Measurements from ENCODE around the gene NLRP1.

The NLRP1 gene

DNA sequence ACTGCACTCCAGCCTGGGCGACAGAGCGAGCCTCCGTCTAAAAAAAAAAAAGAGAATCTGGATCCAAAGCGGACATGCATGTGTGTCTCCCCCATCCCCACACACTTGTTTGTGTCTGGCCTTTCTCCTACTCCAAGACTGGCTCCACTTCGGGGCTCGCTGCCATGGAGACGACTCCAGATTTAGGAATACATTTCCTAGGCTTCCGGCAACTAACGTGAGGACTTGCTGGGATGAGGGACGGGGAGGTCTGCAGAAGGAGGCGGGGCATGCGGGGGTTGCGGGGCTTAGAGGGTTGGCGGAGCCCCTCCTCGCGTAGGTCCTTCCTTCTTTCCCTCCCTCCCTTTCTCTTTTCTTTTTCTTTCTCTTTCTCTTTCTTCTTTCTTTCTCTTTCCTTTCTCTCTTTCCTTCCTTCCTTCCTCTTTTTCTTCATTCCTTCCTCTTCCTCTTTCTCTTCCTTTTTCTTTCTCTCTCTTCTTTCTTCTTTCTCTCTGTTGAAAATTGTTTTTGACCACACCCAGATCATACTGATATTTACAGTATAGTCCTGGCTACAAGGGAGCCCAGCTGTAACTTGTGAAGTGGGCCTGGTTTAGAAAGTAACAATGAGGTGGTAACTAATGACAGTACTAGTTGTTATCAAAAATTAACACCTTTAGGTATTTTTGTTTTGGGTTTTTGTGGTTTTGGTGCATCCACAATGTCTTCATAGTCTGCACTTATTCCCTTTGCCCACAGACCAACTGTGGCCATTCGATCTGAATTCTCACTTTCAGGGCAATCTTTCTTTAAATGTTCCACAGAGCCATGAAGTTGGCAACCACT is 72.7 kb downstream of the NLRP1 start:
- no peak for DNase-seq

DNA sequence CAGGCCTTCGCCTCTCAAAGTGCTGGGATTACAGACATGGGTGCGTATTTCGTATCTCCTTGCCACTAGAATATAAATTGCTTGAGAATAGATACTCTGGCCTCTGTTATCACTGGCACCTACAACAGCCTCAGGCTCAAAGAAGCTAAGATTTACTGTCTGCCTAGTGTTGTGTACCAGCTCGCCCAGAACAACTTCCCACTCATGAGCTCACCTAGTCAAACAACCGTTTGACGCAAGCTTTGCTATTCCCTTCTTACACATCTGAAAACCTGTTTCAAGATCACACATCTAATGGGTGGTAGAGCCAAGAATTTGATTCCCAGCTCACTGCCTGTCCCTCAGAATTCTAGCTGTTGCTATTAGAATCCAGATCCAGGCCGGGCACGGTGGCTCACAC is 73.5 kb downstream of the NLRP1 start:
- no peak for DNase-seq

DNA sequence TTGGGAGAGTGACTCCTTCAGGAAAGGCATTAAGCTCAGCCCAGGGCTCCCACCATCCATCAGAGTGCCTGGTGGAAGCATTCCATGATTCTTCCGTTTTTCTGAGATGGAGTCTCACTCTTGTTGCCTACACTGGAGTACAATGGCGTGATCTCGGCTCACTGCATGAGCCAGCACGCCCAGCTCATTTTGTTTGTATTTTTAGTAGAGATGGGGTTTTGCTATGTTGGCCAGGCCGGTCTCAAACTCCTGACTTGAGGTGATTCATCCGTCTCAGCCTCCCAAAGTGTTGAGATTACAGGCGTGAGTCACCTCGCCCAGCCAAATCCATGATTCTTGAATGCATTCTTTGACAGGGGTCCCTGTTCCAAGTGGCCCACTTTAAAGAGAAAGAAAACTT is 74.8 kb downstream of the NLRP1 start:
- DNase-seq = no peak

DNA sequence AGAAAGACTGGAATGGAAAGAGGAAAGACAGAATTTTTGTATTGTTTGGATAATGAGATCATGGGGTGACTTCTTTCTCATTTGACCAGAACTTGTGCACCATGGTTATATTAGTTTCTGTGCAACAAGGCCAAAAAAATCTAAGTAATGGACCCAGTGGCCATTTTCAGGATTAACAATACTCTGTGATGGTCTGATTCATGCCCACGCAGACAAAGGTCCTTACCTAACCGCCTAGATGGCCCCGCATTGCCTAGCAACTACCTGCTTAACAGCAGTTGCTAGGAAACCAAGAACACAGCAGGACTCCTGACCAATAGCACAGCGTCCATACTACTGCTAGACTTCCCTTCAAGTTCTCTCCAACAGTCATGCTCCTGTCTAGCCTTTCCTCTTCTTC is 75.5 kb downstream of the NLRP1 start:
- no peak for DNase-seq

DNA sequence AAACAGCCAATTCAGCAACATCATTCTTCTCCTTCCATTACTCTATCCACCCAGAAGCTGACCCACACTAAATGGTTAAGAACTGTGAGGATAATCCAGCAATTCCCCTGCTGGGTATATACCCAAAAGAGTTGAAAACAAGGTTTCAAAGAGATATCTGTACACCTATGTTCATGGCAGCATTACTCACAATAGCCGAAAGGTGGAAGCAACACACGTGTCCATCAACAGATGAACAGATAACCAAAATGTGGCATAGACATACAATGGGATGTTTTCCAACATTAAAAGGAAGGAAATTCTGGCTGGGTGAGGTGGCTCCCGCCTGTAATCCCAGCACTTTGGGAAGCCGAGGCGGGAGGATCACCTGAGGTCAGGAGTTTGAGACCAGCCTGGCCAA is 78.0 kb downstream of the NLRP1 start:
- no peak for DNase-seq

DNA sequence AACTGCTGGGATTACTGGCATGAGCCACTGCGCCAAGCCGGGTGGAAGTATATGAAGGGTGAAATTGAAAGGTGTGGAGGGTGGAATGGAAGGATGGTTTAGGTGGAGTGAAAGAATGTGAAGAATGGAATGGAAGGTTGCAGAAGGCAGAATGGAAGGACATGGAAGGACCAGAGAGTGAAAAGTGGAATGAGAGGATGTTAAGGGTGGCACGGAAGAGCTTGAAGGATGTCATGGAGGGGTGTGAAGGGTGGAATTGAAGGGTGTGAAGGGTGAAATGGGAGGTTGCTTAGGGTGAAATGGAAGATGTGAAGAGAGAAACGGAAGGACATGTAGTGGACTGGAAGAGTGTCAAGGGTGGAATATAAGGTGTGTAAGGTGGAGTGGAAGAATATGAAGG is 81.8 kb downstream of the NLRP1 start:
- DNase-seq = no peak

DNA sequence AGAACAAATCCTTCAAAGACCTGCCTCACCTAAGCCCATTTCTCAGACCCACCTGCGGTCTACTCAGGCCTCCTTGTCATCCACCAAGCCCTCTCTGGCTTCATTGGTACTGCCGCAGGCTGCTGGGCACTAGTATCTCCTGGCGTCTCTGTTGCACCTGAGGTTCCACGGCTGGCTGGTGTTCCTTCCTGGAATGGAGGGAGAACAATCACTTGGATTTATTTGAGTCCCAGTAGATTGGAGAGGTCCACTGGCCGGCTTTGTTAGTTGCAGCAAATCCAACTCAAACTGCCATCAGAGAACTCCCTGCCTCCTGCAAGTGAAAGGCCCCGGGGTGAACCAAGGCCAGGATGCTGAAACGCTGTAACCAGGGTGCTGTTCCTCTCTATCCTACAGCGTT is 82.6 kb downstream of the NLRP1 start:
- DNase-seq = no peak

DNA sequence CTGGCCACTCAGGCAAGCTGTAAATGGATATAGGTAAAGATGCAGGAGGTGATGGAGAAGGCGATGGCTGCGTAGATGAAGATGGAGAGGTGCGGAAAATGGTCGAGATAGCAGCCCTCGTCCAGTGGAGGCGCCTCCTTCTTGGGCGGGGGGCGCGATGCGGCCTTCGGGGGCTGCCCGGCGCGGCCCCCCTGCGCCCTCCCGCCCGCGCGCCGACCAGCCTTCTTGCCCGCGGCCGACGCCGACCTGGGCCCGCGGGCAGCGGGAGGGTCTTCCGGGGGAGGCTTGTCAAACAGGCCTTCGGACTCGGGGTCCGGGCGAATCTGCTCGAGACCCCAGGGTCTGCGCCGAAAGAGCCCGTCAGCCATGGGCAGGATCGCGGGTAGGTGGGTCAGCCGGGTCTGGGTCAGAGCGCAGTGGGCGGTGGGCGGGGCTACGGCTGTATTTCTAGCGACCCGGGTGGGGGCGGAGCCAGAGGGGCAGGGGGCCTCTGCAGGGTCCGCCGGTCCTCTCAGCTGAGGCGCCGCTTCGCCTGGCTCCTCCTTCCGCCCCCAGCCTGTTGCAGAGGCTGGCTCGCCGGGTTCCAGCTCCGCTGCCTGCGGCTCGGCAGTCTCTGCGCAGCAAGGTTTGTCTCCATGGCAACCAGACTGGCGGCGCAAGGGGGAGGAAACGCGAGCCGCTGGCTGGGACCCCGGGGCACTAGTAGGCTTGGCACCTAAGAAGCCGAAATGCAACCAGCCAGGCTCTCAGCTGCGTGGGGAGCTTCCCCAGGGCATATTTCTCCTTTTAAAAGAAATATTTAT is 83.5 kb downstream of the NLRP1 start:
- DNase-seq = no peak

DNA sequence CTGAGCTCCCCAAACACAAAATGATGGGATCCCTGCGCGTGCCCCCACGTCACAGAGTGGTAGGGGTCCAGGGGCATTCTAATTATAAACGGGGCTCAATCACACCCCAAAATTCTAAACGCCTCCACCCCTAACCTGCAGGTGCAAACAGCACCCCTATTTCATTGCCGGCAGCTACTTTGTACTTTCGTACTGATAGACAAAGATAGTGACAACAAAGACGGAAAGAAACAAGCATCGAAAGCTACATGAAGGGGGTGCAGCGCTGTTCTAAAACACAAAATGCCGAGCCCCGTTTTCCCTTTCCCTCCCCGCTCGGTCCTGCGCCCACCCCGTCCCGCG is 84.1 kb downstream of the NLRP1 start:
- no peak for DNase-seq

DNA sequence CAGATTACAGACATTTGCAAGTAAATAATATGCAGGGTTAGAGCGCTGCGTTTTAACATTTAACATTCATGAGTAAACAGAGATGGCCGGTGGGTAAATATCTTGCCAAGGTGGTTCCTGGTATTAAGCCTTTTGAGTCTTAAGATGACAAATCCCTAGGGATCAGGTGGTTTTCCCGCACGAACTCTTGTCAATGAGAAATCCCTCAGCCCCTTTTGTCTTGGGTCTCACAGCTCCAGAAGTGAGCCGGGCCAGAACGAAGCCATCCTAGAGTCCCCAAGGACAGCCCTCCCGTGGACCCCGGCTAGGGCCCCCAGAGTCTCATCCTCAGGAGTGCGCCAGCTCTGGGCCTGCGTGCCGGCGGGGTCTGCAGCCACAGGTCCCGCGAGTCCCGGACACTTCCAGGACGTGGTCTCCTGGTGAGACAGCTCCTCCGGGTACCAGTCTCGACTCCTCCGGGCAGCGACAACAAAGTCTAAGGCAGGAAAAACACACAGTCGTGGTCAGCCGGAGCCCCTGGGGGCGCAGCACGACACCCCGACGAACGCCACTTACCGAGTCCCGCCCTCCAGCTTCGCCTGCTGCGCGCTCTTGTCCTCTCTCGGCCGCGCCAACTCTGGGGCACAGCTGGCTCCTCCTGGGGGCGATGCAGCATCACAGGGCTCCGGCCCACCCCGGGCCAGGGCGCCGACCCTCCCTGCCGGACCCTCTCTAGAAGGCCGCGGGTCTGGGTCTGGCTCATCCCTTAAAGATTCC is 84.7 kb downstream of the NLRP1 start:
- no peak for DNase-seq

DNA sequence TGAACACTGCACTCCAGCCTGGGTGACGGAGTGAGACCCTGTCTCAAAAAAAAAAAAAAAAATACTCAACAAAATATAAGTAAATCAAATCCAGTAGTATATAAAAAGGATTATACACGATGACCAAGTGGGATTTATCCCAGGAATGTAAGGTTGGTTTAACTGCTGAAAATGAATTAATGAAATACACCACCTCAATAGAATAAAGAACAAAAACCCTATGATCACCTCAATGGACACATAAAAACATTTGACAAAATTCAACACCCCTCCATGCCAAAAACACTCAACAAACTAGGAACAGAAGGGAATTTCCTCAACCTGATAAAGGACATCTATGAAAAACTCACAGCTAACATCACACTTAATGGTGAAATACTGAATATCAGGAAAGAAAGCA is 91.3 kb downstream of the NLRP1 start:
- DNase-seq = no peak

DNA sequence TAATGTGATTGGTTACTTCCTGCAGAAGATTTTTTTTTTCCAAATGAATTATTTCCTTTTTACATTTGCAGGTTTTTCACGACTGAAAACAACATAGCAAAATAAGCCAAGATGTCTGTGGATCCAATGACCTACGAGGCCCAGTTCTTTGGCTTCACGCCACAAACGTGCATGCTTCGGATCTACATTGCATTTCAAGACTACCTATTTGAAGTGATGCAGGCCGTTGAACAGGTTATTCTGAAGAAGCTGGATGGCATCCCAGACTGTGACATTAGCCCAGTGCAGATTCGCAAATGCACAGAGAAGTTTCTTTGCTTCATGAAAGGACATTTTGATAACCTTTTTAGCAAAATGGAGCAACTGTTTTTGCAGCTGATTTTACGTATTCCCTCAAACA is 95.6 kb downstream of the NLRP1 start:
- no peak for DNase-seq

DNA sequence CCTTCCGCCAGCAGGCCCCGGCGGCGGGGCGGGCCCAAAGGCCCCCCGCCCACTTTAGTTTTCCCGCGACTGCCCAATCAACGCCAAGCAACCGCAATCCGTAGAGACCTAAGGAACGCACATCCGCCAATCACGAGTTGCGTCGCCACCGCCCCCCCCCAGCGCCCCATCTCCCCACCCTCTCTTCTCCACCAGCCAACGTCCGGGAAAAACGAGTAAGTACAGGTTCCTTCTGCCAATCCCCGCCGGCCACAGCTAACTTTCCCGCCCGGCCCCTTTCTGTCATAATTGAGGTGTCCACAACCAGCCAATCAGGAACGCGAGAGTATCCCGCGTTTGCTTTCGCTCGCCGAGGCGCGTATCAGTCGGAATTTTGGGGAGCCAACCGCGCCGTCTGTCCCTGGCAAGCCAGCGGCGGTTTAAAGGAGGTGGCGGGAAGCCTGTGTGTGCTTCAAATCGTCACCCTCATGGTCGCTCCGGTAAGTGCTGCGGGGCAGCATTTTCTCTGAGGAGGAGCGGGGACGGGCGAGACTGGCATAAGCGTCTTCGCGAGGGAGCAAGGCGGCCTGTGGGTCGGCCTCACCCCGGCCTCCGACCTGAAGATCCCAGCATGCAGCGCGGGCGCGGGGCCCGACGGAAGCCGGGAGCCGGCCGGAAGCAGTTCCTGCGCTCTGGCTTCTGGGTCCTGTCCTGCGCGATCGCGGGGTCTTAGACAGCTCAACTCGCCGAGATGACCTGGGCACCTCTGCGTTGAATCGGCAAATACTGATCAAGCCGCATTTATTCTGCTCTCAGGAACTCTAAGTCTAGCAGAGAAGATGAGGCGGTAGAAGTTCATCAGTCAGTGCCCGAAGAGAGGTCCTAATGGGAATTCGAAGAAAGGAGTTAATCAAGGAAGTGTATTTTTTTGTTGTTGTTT is 97.8 kb downstream of the NLRP1 start, which contains the start of gene MIS12:
TSS of gene MIS12 (plus strand) at position 361 of the 919 bp plus-strand sequence. CDS start 2,297 bp downstream, outside the sequence.
- peak; percentile 72 for DNase-seq

DNA sequence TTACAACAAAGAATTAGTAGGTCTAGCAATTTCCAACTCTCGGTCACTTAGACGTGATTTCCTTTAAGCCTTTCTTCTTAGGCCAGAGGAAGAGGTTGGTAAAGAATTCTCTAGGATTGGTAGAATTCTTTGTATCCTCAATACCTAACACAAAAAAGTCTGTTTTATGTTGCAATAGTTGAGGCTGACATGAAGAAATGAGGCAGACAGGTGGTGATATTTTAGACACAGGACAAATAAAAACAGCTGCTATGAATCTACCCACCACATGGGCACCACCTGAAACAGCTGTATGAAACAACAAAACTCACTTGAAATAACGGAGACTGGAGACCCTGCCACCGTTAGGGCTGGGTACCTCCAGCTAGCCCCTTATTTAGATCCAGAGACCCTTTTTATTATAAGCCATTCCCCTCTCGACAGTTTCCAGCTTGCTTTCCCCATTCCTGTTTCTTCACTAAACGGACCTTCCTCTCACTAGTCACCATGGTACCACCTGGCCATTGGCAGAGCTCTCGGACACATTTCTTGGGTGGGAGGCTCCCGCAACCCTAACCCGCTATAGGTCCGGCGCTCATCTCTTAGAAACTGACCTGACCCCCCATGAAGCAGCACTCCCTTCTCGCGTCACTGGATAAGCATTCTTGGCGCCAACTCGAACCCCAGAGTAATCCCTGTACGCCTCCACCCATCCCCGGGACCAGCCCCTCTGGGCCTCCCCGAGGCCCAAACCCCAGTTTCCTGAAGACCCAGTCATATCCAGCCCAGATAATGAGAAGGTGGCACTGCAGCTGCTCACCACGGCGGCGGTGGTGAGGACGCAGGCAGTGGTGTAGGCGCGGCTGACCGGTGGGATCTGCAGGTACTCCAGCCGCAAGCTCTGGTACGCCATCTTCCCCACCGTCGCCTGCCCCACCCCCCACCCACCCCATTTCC is 98.8 kb downstream of the NLRP1 start, which contains the start of gene DERL2:
TSS of gene DERL2 (minus strand) at position 909 of the 936 bp plus-strand sequence. CDS start at position 892, 17 bp downstream.
- no peak for DNase-seq

DNA sequence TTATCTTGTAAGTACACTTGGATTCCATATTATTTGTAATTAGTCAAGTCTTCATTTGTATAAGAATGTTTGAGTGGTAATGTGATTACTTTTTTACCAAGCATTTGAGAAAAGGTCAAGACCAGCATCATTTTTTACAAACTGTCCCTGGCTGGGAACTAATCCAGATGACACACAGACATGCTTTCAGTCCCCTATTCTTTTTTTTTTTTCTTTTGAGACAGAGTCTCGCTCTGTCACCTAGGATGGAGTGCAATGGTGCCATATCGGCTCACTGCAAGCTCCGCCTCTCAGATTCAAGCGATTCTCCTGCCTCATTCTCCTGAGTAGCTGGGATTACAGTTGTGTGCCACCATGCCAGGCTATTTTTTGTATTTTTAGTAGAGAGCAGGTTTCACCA is 102.9 kb downstream of the NLRP1 start:
- no peak for DNase-seq

DNA sequence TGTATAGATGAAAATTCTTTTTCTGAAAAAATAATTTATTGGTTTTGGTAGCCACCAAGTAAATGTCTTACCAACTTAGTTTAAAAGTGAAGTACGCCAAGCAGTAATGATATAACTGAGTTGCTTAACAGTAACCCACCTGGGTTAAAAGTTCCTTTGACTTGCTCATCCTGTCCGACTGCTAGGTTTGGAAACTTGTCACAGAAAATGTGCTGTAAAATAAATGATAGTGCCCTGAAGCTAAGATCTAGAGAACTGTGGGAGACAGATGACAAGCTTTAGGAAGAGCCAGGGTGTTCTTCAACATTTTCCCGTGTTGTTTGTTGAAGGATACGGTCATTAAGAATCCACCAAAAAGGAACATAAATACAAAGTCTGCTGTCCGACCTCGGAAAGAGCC is 103.3 kb downstream of the NLRP1 start:
- DNase-seq = no peak

DNA sequence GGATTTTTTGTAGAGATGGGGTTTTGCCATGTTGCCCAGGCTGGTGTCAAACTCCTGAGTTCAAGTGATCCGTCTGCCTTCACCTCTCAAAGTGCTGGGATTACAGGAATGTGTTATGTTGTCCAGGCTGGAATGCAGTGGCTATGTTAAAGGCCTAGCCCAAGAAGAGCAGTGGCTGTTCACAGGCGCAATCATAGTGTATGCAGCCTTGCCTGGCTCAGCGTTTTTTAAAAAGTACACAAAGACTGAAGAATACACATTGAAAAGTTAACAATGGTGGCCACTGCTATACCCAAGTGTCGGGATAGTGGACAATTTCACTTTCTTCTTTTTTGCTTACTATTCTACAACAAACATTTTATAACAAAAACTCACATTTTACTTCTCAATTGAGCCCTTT is 105.3 kb downstream of the NLRP1 start:
- no peak for DNase-seq

DNA sequence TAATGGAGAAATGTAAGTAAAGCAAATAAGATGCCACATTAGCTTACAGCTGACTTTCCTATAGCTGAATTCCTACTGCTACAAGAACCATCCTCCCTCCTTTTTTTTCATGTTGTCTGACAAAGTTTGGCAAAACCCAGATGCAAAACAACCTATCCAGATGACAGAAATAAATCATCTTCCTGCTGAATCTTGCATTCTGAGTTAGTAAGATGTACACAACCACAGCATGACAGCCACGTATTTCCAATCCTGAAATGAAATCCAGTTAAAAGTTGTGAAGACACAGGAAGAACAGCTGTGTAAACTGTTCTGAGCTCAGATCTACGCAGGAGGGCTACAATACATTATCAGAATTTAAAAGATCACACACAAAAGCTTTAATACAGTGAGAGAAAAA is 110.4 kb downstream of the NLRP1 start:
- DNase-seq = no peak

DNA sequence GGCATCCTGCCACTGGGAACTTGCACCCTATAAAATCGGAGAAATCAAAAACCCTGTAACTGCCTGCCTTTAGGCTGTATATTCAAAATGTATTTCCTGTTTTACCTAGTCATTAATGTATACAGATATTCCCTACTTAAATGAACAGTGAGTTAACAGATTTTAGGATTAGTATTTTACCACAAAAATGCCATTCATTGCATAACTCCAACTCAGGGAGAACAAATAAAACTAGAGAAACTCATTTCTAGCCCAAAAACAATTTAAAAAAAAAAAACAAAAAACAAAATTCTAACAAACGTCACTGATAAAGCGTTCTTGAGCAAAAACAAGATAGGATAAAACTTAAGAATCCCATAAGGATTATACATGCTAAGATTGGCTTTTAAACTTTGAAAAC is 111.8 kb downstream of the NLRP1 start:
- DNase-seq = no peak

DNA sequence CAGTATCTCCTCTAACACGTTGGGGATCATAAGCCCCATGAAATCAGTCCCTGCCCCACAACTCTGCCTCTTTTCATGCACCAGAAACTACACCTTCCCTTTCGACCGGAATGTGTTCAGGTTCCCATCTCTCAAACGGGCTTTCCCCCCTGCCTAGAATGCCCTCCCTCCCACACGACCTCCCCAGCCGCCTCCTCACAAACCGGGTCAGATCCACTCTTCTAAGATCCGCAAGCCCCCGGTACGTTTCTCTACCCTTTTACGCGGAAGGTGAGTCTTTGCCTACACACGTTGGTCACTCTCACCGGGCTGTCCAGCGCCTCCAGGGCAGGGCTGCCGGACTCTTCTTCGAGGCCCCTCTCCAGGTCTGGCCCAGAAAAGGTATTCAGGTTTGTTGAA is 116.2 kb downstream of the NLRP1 start:
- no peak for DNase-seq

DNA sequence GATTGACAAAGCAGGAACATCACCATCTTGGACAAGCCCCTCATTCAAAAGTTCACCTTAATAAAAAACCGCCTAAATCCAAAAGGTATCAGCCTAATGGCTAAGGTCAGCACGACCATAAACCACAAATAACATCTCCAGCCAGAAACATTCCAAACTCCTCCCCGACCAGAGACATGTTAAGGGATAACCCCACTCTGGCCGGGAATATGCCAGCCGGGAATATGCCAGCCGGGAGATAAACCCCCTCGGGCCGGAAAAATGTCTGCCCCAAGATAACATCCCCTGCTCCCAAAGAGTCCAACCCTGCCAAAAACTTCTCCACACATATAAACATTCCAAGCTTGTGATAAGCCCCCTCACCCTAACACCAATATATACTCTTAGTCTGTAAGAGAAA is 116.9 kb downstream of the NLRP1 start:
- DNase-seq = no peak
